Choroid plexus epithelial cell (primary cell): ENCODE results near the gene COG3.

Experiments used
- DNase-seq: peaks from one replicate; pipeline ENCODE4 v3.0.0-alpha.2; 2010; ENCODE audit warnings: low read depth
- H3K4me3 ChIP-seq: 2 replicates; pipeline ENCODE4 v1.5.1; 2011; ENCODE audit warnings: low read depth, mild to moderate bottlenecking, control low read depth, low read length, moderate library complexity
- CTCF ChIP-seq: conservative IDR thresholded peaks from 2 replicates; pipeline ENCODE4 v1.5.1; 2011; ENCODE audit warnings: low read depth, mild to moderate bottlenecking, control low read depth, inconsistent platforms, low read length, moderate library complexity

Gene COG3

GRCh38 chr13:45472171-45472705, 7.5 kb downstream of the COG3 start:
- no peak for TF ChIP-seq CTCF
- no peak overlapping the region for H3K4me3 ChIP-seq
- peak; percentile 41 for DNase-seq

- H3K4me3 ChIP-seq: no peak overlapping the region
- DNase-seq: peak; percentile 24
- TF ChIP-seq CTCF: peak; percentile 44
These were observed 8.9 kb downstream of the COG3 start for GRCh38 chr13:45473627-45474026.

GRCh38 chr13:45474584-45475454, 10.1 kb downstream of the COG3 start:
- TF ChIP-seq CTCF: no peak
- no peak overlapping the region for H3K4me3 ChIP-seq
- DNase-seq: no peak

GRCh38 chr13:45479661-45480060, 14.9 kb downstream of the COG3 start:
- no peak for TF ChIP-seq CTCF
- H3K4me3 ChIP-seq: no peak overlapping the region
- DNase-seq: no peak

- no peak for DNase-seq
- no peak overlapping the region for H3K4me3 ChIP-seq
- no peak for TF ChIP-seq CTCF
These were observed 16.9 kb downstream of the COG3 start for GRCh38 chr13:45481688-45482087.

GRCh38 chr13:45482571-45483173, 17.9 kb downstream of the COG3 start:
- H3K4me3 ChIP-seq: no peak overlapping the region
- TF ChIP-seq CTCF: no peak
- peak; percentile 59 for DNase-seq
